Hepatic stellate cell (primary cell): ENCODE data around the gene PRSS50.
"Not testable (repeated sequence)": the region's sequence is repeated elsewhere in the genome, so short reads cannot be mapped to it uniquely, and the experiment has no call there.

Experiments
- DNase-seq: peaks from one replicate; pipeline ENCODE4 v3.0.0; 2011; ENCODE audit warnings: low spot score

Gene PRSS50

GRCh38 chr3:46708401-46709156, 9.1 kb downstream of the PRSS50 start:
- no peak for DNase-seq

- DNase-seq: no peak
Observed at GRCh38 chr3:46707601-46708011, 10.1 kb downstream of the PRSS50 start.

GRCh38 chr3:46706771-46707582, 10.7 kb downstream of the PRSS50 start:
- DNase-seq: no peak

GRCh38 chr3:46705751-46706552, 11.7 kb downstream of the PRSS50 start:
- DNase-seq: peak; percentile 62

GRCh38 chr3:46705022-46705530, 12.6 kb downstream of the PRSS50 start:
- peak; percentile 79 for DNase-seq

- DNase-seq: not testable (repeated sequence)
Observed at GRCh38 chr3:46704346-46704745, 13.3 kb downstream of the PRSS50 start.

GRCh38 chr3:46703013-46703520, 14.6 kb downstream of the PRSS50 start:
- DNase-seq: no peak

- no peak for DNase-seq
Observed at GRCh38 chr3:46702246-46703012, 15.2 kb downstream of the PRSS50 start.

GRCh38 chr3:46701181-46701939, 16.3 kb downstream of the PRSS50 start, which contains the start of gene TMIE:
Gene TMIE, plus strand, starts transcription at chr3:46701392. Its CDS starts 96 bp downstream, at chr3:46701488.
- no peak for DNase-seq

- peak; percentile 57 for DNase-seq
Observed at GRCh38 chr3:46700772-46701171, 16.9 kb downstream of the PRSS50 start.

- DNase-seq: no peak
Observed at GRCh38 chr3:46699676-46700523, 17.8 kb downstream of the PRSS50 start.

- DNase-seq: peak; percentile 81
Observed at GRCh38 chr3:46695962-46696894, 21.4 kb downstream of the PRSS50 start.

- no peak for DNase-seq
Observed at GRCh38 chr3:46695177-46695961, 22.3 kb downstream of the PRSS50 start.

- DNase-seq: no peak
Observed at GRCh38 chr3:46694520-46694919, 23.1 kb downstream of the PRSS50 start.

- peak; percentile 67 for DNase-seq
Observed at GRCh38 chr3:46693892-46694226, 23.8 kb downstream of the PRSS50 start.

- peak; percentile 76 for DNase-seq
Observed at GRCh38 chr3:46693038-46693891, 24.4 kb downstream of the PRSS50 start, which contains the start of gene ALS2CL. Gene ALS2CL, minus strand, starts transcription at chr3:46693679. Its CDS starts 4,239 bp downstream, at chr3:46689440.
